Placental pericyte (primary cell): ENCODE results near the gene UPP1. TPM values are rescaled to one million over a fixed set of nuclear protein-coding genes. Genes with fewer than 3 reads are reported as not detected.

Source experiments
- total RNA-seq: library from RNA; depleted of rRNA; stranded (reverse); fragments of >200 nt; gene quantifications from 2 replicates; pipeline ENCODE4 v1.2.3, GENCODE V29; 2012

UPP1 gene
- total RNA-seq, result 20.4 and 54.7 TPM in 2 replicates

DNA sequence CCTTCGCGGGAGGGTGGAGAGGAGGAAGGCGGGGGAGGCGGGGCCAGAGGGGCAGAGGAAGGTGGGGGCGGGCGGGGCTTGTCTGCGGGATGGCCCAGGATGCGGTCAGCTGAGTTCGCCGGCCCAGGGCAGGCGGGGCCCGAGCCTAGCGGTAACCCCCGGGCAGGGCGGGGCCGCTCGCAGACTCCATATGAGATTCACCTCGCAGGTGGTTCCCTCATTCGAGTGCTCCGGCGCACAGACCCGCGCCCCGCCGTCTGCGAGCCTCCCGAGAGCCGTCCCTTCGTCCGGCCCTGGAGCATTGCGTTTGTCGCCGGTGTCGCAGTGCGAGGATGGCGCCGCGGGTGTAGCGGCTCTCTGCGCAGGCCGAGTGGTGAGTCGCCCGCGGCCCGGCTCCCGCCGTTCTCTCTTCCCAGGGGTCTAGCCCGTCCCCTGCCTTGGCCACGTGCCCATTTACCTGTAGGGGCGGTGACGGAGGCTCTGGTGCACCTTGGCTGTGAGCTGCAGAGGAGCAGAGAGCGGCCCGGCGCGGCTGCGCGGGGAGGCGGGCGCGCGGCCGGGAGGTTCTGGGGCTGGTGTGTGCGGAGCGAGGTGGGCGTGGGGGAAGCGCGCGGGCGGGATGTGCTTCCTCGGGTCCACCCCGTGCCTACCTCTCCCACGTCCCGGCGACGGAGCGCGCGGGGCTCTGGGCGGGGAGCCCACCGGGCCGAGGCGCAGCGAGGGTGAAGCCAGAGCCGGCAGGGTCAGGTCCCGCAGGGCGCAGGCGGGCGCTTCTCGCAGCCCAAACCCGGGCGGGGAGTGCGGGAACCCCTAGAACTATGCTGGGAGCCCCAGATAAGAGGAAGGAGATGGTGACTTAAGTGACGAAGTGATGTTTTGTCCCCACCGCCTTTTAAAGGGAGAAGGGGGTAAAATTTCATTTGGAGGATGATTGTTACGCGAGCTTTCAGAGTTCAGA, at the start of gene UPP1:
TSS of gene UPP1 (plus strand) at position 220 of the 958 bp plus-strand sequence. CDS start 5,519 bp downstream, outside the sequence.

Other genes starting within 250 kb of the UPP1 start
- under 0.01 and 0.29 TPM in 2 replicates for gene PKD1L1, start 140.8 kb upstream of the UPP1 start, total RNA-seq
- gene HUS1, start 109.7 kb upstream of the UPP1 start, total RNA-seq, result 18.6 and 35.6 TPM in 2 replicates
- gene SUN3, start 60.2 kb upstream of the UPP1 start, total RNA-seq, result not detected in 2 replicates
- under 0.01 TPM in 1 of 2 replicates, not detected in the other for gene C7orf57, start 53.7 kb upstream of the UPP1 start, total RNA-seq
- under 0.01 and 1.3 TPM in 2 replicates for gene ABCA13, start 82.2 kb downstream of the UPP1 start, total RNA-seq